SKM-1 (cell line): ENCODE data around the gene FAAP100.
"Not testable (repeated sequence)": the region's sequence is repeated elsewhere in the genome, so short reads cannot be mapped to it uniquely, and the experiment has no call there.

Experiments used
- DNase-seq: peaks from one replicate; lab custom pipeline; 2025; ENCODE audit not compliant: unreplicated experiment; lab: John Stamatoyannopoulos, UW

FAAP100 gene, protein sequence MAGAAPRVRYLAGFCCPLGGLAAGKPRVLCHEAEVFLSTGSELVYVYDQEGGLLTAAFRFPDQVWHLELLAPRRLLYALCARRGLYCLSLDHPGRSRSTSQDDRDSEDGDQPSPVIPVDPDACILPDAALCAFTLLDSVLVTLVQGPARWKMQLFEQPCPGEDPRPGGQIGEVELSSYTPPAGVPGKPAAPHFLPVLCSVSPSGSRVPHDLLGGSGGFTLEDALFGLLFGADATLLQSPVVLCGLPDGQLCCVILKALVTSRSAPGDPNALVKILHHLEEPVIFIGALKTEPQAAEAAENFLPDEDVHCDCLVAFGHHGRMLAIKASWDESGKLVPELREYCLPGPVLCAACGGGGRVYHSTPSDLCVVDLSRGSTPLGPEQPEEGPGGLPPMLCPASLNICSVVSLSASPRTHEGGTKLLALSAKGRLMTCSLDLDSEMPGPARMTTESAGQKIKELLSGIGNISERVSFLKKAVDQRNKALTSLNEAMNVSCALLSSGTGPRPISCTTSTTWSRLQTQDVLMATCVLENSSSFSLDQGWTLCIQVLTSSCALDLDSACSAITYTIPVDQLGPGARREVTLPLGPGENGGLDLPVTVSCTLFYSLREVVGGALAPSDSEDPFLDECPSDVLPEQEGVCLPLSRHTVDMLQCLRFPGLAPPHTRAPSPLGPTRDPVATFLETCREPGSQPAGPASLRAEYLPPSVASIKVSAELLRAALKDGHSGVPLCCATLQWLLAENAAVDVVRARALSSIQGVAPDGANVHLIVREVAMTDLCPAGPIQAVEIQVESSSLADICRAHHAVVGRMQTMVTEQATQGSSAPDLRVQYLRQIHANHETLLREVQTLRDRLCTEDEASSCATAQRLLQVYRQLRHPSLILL

DNA sequence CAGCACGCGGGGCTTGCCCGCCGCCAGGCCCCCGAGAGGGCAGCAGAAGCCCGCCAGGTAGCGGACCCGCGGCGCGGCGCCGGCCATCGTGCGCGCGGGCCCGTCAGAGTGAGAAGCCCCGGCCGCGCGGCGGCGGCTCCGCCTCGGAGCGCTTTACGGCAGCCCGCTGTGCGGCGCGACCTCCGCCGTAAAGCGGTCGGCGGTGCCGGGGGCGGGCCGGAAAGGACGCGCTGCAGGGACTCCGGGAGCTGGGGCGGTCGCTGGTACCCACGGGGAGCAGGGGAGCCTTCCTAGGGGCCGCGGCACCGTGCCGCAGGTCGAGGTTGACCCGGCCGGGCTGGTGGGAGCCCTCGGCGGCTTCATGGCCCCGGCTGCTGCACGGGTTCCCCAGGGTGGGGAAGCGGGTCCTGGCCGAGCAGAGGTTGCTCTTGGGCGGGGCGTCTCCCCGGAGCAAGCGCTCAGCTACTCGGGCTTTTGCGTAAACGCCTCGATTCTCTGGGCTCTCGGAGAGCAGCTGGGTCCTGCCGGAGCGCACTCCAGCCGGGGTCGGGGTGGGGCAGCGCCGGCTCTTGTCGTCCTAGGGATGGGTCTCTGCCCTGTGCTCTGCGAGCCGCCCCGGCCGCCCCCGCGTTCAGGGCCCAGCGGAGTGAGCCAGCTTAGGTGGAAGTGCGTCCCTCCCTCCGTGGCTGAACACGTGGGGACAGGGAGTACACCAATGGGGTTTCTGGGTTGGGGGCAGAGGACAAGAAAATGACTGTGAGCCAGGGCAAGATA is at the start of gene FAAP100:
Gene FAAP100, minus strand, starts transcription at position 110 of the 774 bp plus-strand sequence. Its CDS starts 23 bp downstream, at position 87.
- peak; percentile 30 for DNase-seq

- DNase-seq: peak; percentile 55
Measured at GRCh38 chr17:81601525-81602120, 49.5 kb upstream of the FAAP100 start.

DNA sequence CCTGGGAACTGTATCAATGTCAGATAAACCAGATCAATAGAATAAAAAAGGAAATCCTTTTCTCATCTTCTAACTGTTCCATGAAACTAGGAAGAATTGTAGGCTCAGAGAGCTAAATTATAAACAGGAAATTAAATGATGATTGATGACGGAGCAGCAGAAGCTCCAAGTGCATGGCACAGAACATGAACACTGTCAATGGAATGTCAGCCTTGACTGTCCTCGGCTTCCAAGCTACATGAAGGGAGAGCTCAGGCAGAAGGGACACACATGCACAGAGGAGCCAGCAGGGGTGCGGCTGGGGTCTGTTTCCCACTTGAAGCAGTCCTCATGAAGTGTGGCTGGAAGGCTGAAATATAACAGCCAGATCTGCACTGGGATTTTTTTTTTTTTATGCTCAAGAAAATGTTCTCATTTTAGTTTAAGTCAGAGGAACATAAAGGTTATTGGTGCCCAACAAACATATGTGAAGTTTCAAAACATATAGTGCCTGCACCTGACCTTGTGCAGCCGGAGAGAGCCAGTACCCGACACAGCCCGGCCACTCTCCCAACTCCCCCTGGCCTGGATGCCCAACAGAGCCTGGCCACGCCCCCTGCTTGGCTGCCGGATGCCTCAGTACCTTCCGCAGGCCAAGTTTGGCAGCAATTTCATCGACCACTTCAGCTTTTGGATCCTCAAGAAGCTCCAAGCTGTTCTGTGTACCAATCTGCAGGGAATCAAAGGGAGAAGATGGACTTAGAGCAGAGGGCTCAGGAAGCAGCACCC is 47.8 kb upstream of the FAAP100 start:
- DNase-seq: no peak

DNA sequence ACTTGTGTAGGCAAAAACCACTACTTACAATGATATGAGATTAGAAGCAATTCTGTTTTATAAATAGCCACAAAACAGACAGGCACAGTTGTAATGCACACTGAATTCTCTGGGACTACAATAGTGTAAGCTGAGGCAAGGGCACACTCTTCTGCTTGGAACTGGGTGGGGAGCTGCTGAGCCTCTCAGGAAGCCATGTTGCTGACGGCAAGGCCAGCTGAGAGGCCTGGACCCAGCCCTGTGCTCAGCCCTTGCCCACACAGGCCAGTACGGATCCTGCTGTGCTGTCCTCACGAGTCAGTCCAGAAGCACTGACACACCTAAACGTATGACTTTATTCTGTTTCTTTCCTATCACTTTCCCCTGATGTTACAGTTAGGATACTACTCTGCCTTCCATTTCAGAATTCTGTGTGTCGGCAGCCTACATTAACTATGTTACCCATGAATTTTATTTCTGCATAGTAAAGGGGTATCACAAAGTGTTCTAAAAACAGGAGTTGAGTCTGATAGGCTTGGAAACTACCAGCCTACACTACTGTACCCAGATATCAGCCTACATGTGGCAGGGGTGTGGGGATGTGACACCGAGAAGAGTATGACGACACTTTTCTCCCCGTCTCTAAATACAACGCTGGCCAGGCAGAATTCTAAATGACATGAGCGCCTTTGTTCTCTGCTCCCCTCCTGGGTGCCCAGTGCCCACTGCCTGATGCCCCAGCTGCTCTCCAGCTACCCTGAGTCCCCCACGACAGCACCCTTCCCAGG is 41.1 kb upstream of the FAAP100 start:
- DNase-seq: no peak

GRCh38 chr17:81591971-81592370 is 39.8 kb upstream of the FAAP100 start:
- DNase-seq: no peak

- no peak for DNase-seq
Measured at GRCh38 chr17:81590121-81590520, 38.0 kb upstream of the FAAP100 start.

DNA sequence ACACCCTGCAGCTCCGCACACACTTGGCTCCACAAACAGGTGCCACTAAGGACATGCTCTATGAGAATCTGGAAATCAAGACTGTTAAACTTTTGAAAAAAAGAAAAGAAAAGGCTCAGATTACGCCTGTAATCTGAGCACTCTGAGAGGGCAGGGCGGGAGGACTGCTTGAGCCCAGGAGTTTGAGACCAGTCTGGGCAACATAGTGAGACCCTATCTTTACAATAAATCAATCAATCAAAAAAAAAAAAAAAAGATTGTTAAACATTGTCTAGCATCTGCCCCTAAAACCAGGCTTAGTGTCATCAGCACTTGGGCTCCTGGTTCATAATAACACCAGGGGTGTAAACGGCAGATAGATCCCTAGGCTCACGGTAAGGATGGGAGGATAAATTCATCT is 37.5 kb upstream of the FAAP100 start:
- DNase-seq: no peak

DNA sequence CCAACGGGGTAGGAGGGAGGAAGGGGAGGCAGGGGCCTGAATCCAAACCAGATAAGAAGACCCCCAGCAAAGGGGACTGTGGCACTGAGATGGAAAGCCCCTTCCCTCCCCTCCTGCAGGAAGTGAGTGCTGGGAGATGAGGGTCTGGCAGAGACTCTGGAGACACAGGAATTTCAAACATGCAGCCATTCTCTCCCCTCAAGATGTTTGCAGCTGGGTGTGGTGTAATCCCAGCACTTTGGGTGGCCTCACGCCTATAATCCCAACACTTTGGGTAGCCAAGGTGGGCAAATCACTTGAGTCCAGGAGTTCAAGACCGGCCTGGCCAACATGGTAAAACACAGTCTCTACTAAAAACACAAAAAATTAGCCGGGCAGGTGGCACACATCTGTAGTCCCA is 33.9 kb upstream of the FAAP100 start:
- DNase-seq: no peak

GRCh38 chr17:81584771-81585170 is 32.6 kb upstream of the FAAP100 start:
- not testable (repeated sequence) for DNase-seq

- no peak for DNase-seq
Measured at GRCh38 chr17:81583589-81584342, 31.6 kb upstream of the FAAP100 start.

- DNase-seq: no peak
Measured at GRCh38 chr17:81582749-81583148, 30.6 kb upstream of the FAAP100 start.

- no peak for DNase-seq
Measured at GRCh38 chr17:81582341-81582740, 30.2 kb upstream of the FAAP100 start.

GRCh38 chr17:81581758-81582157 is 29.6 kb upstream of the FAAP100 start:
- no peak for DNase-seq

DNA sequence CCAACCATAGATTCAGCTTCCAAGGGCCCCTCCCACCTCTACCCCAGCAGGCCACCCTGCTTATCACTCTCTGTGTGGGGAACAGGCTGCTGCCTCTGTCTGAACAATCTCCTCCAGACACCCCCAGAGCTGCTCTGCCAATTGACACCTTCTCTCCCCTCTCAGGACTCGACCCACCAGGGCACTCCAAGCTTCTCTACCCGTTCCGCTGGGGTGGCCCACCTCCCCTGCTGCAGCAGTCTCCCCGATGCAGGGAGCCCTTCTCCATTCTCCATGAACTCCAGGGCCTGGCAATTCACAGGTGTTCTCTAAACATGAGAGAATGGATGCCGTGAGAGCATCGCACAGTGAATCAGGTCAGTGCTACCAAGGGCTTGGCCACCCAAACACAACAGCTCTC is 28.3 kb upstream of the FAAP100 start:
- DNase-seq: no peak

DNA sequence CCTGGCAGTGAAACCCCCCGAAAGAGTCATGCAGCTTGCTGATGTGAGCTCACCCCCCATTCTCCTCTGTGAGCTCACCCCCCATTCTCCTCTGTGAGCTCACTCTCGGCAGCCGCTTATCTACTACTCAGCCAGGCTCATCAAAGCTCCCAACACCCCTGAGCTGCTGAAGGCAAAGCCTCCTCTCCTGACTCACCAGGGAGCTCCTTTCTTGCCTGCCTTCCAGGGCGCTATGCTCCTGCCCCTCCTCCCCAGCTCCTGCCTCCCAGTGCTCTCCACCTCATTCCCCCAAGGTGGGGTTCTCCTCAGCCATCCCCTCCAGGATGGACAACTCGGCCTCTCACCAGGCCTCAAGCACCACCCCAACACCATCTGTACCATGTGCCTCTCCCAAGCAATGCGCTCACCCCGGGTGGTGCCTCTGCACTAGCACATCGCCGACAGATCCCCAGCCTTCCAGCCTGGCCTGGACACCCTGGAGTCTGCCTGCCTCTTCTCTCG is 27.7 kb upstream of the FAAP100 start:
- no peak for DNase-seq

DNA sequence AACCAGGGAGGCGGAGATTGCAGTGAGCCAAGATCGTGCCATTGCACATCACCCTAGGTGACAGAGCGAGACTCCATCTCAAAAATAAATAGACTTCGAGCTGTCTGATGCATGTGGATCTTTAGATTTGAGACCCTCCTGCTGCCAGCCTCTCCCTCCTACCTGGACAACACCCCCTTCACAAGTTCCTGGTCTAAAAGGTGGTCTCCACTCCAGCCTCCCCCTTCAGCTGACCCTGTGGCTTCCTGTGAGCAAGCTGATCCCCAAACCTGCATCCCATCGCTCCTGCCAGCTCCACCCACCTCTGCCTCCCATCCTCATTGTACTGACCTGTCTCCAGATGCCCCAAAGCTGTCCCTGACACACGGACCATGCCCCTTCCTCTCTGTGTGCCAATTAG is 27.1 kb upstream of the FAAP100 start:
- no peak for DNase-seq

- DNase-seq: no peak
Measured at GRCh38 chr17:81578561-81579225, 26.5 kb upstream of the FAAP100 start.

- DNase-seq: no peak
Measured at GRCh38 chr17:81578038-81578441, 25.9 kb upstream of the FAAP100 start.
